Middle frontal gyrus (tissue), 1 donor: ENCODE results near the gene CEP131.
"Not testable (repeated sequence)": the region's sequence is repeated elsewhere in the genome, so short reads cannot be mapped to it uniquely, and the experiment has no call there.

Experiments used
- DNase-seq: peaks from one replicate; pipeline ENCODE4 v3.0.0-alpha.2; 2015; ENCODE audit warnings: low spot score; ENCODE audit errors: extremely low spot score

The CEP131 gene

DNA sequence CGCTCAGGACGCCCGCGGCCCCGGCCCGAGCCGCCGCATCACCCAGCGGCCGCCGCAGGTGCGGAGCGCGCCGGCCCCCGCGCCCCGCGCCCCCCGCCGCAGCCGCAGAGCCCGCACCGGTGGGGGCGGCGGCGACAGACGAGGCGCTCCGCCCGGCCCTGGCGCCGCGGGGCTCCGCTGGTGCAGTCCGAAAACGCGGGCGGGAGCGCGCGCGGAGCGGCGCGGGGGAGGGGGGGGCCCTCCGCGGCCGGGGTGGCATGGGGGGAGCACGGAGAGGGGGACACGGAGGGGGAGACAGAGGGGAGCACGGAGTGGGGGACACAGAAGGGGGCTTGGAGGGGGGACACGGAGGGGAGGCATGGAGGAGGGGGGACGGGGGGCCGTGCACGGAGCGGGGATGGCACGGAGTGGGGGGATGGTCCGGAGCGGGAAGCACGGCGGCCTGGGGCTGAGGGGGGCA lies 56.7 kb downstream of the CEP131 start, which contains the start of gene AATK:
TSS of gene AATK (minus strand) at position 189 of the 460 bp plus-strand sequence. CDS start 229 bp downstream, outside the sequence.
- DNase-seq = no peak

DNA sequence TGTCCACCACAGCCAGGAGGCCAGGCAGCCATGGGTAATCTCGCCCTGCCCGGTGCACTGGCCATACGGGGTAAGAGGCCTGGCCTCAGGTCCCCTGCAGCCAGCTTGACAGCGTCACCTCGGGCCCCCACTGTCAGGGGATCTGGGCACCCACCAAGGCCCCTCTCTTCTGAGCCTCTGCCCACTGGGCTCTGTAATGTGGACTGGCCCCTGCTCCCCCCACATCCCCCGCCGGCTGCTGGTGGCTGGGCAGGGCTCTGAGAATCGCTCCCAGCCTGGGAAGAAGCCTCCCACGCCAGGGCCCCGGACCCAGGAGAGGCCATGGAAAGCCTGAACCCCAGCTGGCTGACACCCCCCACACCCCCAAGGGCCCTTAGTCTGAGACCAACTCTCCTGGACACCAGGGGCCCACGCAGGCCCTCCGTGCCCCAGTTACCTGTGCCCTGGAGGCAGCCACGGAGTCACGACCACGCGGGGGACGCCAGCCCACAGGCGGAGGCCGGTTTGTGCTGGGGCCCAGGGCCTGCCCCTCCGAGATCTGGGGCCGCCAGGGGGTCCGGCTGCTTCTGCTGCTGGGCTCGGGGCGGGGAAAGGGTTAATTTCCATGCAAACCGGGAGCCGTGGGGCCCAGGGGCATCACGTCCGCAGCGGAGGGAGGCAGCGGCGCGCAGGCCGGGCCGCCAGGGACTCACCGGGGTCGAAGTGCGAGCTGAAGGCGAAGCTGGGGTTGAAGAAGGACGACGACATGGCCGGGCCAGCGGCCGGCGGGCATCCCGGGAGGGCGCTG lies 57.3 kb downstream of the CEP131 start, which contains the start of gene PVALEF:
TSS of gene PVALEF (plus strand) at position 262 of the 787 bp plus-strand sequence. CDS start 15,720 bp downstream, outside the sequence.
- no peak for DNase-seq

DNA sequence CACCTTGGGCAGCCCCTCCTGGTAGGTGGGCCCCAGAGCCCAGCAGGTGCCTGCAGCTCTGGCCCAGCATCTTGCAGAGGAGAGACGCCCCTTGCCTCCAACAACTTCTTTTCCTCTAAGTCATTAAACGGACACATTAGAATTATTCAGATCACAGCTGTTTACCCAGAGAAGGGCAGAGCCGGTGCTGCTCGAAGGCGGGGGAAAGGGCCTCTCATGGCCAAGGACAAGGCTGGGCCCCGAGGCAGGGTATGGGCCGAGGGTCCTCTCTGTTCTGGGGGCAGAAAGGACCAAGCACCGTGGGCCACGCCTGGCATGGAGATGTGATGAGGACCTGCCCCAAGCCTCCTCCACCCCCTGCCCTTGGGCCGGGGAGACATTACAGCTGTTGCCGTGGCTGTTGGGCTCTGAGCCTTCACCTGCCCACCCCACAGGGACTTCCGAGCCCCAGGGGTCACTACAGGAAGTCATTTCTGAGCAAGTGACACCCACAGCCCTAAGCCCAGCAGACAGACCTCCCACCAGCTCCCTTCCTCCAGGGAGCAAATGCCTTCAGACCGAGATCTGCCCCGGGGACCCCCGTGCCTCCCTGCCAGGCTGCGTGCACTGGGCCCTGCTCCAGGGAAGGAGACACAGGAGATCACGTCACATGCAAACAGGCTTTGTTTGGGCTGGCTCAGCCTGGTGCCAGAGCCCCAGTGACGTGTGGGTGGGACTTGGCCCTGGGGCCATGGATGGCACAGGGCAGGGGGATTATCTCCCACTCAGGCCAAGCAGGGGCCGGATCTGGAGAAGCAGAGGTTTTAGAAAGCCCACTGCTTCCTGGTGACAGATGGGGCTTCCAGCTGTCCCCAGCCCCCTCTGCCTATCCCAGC lies 58.2 kb downstream of the CEP131 start:
- peak; percentile 31 for DNase-seq

DNA sequence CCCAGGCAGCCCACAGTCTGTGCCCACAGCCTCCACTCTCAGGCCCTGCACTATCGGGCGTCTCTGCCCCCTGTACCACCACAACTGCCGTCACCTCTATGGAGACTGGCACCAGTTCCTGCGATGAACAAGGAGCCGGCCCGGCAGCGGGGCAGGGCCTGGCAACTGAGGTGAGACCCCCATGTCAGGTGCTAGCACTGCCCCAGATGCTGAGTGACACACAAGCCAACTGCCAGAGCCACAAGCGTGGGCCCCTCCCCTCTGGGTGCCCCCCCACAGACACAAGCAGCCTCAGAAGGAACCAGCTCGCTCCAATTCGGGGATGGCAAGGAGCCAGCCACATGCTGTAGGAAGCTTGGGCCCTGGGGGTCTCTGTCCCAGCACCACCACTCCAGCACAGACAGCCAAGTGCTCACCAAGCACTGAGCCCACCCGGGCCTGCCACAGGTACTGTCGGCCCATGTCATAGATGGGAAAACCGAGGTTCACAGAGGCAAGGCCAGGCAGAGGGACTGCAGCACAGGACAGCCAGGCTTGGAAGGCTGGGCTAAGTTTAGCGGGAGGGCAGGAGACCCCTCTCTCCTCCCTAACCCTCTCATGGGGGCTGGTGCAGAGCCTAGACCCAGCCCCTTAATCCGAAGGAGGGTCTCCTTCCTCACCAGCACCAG lies 58.9 kb downstream of the CEP131 start:
- DNase-seq = no peak

DNA sequence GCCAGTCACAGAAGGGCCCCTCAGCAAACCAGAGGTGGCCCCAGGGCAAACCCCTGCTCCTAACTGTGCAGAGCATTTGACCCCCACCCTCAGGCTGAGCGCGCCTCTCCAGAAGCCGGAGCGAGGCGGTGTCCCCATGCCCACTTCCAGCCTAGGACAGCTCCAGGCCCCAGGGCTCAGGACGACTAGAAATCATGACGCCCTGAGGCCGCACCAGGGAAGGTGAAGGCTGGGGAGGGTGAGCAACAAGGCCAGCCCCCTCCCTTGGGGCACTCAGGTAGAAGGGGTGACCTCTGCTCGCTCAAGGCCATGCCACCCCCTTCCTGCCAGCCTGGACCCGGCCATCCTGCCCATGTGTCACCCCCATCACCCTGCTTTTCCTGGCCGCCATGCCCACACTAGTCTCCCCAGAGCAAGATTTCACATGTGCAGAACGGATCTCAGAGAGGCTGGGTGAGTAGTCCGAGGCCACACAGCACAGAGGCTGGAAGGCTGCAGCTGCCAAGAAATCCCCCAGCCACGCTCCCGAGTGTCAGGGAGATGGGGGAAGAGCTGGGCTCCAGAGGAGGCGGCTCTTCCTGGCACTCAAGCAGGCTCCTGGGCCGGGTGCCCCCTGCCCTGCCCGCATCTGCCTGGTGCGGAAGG lies 59.6 kb downstream of the CEP131 start:
- no peak for DNase-seq

DNA sequence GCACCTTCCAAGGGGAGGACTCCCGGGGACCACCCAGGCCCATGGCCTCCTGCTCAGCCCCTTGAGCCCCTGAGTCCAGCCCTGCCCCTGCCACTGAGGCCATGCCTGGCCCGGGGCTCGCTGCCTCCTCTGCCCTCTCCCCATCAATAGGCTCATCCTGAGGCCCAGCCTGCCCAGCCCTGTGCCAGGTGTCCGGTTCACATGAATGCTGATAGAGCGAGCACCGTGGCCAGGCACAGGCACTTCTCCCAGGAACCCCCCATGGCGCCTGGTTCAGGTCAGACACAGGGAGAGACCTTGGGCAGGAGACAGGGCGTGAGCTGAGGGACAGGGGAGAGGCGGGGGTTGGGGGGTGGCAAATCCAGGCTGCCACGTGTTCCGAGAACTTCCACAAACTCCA lies 60.3 kb downstream of the CEP131 start:
- no peak for DNase-seq

DNA sequence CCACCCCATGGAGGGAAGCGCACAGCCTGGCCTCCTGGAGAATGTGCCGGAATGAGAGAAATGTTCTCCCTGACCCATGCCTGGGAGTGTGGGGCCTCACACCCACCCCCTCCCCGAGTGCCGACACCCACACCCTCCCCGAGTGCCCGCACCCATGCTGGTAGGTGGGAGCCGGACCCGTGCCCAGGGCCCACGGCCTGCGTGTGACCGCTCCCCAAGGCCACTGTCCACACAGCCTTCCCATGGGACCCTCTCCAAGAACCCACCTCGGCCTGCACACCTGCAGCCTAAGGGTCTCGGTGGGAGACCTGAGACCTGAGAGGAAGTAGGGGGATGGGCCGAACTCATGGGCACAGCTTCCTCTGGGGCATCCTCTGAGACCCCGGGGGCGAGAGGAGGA lies 60.8 kb downstream of the CEP131 start:
- no peak for DNase-seq

DNA sequence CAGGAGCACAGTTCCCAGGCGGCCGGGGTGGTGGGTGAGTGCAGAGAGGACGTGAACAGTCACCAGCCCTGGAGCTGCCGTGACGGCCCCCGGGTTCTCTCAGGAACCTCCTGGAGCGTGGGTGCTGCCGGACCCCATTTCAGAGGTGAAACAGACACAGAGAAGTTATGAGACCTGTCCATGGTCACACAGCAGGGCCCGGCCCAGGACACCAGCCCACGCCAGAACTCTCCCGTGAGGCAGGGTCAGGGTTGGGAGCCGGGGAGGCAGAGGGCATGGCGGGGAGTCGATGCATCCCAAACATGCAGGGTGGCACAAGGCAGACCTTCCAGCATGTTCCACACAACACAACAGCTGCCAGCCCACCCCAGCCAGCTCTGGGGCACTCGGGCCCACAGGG lies 61.2 kb downstream of the CEP131 start:
- no peak for DNase-seq

DNA sequence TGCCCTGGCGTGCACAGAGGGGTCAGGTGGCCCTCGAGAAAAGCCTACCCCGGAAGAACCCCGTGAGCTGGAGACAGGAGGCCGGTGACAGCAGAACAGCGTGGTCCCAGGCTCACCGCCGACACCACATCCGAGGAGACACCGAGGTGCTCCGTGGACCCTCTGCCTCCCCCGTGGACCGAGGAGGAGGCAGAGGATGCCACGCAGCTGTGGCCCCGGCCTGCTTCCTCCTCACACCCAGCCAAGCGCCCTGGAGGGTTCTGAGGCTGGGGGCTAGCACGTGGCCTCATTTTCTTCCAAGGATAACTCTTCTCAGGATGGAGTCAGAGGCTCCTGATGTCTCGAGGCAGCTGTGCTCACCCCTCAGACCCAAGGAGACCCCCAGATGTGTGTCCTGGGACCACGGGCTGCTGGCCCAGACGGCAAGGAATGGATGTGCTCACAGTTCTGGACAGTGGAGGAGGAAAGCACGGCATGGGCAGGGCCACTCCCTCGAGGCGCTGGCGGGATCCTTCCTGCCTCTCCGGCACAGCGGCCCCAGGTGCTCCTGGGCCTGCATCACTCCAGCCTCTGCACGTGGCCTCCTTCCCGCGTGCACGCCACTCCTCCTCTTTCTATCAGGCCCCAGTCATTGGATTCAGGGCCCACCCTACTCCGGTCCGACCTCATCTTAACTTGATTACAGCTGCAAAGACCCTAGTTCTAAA lies 61.9 kb downstream of the CEP131 start:
- DNase-seq = no peak

DNA sequence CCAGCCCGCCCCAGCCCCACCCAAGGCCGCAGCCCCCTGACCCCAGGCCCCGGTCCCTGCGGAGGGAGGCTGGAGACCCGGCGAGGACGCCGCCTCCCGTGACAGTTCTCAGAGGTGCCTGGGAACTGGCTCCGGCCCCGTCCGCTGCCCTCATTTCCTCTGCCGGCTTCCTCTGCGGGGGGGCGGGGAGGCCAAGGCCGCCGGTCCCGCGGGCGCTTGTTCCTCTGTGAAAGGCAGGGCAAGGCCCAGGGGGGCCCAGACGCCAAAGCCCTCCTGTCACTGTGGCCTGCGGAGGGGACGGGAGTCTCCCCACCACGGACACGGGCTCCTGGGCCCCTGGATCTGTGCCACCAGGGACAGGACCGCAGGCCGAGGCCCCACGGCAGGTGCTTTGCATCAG lies 62.5 kb downstream of the CEP131 start:
- DNase-seq = no peak

DNA sequence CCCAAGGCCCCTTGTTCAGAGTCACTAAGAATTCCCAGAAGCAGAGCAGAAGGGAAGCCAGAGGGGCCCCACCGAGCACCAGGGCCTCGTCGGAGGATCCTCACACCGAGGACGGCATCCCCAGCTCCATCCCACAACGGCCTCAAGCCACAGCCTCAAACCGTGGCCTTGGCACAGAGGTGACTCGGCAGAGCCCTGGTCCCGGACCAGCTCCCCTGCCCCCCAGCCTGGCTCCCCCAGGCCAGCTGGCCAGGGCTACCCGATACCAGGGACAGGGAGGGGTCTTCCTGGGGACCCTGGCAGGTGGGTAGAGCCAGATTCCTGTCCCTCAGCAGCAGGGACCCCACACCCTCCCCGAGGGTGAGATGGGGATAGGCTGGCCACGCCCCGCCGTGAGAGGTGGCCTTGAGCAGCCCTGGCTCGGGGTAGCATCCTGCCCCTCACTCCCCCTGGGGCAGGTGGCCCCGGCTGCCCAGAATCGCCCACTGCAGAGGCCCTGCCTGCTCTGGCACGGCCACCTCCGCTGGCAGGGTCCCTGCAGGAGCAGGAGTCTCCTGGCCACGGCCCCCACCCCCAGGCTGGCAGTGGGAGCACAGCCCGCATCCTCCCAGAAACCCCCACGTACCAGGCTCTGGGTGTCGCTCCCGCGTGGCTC lies 63.0 kb downstream of the CEP131 start:
- no peak for DNase-seq

DNA sequence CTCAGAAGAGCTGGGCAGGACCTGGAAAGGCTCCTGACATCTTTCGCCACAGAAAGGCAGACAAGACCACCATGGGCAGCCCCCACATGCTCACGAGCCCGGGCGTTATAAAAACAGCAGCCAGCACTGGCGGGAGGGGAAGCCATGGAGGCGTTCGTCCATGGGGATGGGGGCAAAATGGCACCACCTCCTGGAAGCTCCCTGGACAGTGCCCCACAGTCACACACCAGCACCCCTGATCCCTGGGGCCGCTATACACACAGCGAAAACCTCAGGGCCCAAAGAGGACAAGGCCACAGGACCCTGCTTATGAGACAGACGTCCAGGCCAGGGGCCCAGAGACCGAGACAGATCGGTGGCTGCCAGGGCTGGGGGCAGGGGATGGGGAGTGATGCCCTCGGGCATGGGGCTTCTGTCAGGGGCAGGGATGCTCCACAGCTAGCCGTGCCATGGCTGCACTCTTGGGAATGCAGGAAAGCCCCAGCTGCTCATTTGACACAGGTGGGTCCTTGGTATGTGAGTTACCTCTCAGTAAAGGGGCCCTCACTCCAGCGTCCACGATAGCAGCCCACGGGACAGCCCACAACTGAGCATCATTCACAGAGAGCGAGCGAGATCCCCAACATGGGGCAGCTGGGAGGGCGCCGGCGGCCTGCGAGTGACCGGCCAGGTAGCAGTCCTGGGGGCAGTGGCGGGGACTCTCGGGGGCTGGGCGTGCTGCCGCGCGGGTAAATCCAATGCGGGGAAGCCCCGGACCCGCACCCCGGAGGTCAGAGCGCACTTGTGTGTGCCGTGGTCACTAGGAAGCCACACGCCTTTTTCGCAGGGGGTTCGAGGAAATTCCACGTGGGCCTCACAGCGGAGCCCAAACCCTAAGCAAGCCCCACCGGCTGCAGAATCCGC lies 63.8 kb downstream of the CEP131 start:
- no peak for DNase-seq

DNA sequence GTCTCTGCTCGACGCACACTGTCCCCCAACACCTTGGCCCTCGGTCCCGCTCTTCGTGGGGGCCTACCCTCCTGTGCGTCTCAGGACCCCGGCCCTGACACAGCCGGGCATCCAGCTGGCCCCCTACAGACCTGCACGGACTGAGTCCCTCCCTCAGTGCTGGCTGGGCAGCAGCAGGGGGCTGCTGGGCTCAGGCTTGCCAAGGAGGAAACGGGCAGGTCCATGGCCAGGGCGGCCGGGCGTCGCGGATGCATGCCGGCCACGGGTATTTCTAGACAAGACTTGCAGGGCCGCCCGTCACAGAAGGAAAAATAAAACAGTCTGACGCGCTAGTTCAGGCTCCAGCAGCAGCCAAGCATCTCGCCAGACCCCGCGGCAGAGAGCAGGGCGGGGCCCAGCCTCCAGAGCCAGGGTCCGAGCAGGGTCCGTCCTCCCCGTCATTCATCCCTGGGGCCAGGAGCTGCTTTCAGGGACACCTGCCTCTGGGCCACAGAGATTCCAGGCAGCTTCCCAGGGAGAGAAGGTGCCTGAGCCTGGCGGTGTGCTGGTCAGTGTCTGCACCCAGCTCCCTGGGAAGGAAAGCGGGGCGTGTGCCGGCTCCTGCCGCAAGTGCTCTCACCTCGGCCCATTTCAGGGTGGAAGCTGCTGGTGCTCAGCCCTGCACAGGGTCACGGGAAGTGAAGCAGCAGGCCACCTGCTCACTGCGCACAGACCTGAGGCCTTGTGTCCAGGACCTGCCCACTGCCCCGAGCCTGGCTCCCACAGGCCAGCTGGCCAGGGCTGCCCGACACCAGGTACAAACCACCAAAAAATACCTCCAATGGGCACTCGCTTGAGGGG lies 64.7 kb downstream of the CEP131 start:
- DNase-seq = no peak

DNA sequence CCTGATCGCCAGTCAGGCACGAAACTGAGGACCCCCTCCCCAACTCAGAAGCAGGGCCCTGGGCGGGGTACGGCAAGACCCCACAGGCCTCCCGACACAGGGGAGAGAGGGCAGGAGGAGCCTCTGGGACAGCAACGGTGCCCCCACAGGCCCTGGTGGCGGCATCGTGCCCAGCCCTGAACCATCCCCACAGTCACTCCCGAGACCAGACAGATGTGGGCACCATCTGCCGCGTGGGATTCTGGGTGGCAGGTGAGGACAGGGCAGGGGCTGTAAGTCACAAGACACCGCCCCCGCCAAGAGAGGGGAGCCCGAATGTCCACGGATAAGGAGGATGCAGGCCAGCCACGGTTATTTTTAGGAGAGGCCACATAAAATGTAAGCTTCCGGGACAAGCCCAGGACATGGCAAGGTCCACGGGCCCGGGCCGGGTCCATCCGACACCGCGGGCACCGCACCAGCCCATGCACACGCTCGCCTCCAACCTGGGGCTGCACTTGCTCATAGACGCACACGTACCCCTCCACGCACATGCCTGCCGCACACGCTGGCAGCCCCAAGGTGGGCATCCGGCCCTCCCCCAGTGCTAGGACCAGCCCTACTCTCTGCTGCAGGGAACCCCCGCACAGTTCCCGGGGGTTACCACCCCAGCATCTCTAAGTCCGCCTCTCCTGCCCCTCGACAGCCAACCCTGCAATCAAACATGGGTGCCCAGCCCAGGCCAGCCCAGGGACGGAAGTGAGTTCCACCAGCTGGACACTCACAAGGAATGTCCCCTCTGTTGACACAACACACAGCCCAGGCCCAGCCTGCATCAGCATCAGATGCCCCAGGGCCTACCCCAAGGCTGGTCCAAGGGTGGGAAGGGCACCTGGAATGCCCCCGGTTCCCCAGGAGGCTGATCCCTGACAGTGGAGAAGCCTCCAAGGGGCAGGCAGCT lies 65.6 kb downstream of the CEP131 start:
- DNase-seq = no peak

DNA sequence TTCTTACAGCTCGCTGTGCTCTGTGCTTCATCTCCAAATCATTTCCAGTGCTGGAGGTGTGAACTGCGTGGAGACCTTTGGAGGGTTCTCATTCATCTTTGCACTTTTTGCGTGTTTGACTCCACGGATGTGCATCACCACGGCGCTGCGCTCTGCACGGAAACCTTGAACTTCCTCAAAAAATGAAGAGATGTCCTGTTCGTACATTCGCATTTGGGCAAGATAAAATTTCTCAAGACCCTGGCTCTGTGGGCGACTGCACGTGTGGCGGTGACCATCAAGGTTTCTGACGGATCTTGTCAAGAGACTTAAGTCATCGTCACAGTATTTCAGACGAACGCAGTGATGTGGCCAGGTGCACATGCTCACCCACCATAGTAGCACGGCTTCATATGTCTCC lies 67.8 kb downstream of the CEP131 start:
- no peak for DNase-seq

DNA sequence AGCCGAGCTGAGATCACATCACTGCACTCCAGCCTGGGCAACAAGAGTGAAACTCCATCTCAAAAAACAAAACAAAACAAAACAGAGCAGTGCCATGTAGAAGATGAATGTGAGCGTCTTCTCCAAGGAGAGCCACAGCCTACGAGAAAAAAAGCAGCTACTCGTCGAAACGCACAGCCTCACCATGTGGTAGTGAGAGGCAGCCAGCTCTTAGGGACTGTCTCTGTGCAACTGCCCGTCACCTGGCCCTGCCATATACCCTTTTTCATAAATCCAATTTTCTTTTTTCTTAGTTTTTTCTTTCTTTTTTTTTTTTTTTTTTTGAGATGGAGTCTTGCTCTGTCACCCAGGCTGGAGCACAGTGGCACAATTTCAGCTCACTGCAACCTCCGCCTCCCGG lies 68.7 kb downstream of the CEP131 start:
- not testable (repeated sequence) for DNase-seq

DNA sequence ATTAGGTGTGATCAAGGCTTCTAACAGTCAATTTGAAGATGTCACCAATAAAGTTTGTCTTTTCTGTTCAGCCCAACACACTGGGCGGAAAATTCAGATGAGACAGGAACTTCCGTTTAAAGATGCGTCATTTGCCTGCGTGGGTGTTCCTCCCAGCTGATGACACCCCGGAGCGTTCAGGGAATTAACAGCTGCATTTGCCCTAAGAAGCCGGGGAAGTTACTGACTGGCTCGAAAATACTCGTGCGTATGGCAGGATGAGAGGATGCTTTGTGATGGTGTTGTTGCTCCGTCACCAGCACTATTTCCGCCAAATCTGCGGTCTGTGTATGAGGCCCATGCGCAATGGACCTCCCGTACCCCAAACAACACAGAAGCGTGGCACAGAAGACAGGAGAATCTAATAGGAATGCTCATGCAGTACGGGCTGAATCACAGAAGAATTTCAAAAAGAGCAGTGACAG lies 69.4 kb downstream of the CEP131 start:
- DNase-seq = peak; percentile 64
